Neuronal stem cell (in vitro differentiated cells): ENCODE measurements around the gene KANK2.

ENCODE experiments used
- DNase-seq: peaks from one replicate; pipeline ENCODE4 v3.0.0-alpha.2; 2013; ENCODE audit warnings: low spot score
- H2AFZ ChIP-seq: one replicate; pipeline ENCODE4 v1.6.1; 2013; ENCODE audit warnings: mild to moderate bottlenecking, low read length, inconsistent platforms
- H2AK5ac ChIP-seq: 2 replicates; pipeline ENCODE4 v1.6.1; 2013; ENCODE audit warnings: low read depth, mild to moderate bottlenecking, inconsistent platforms, low read length, moderate library complexity, mixed read lengths
- H2BK120ac ChIP-seq: 2 replicates; pipeline ENCODE4 v1.6.1; 2013; ENCODE audit warnings: low read depth, mild to moderate bottlenecking, inconsistent platforms, low read length, moderate library complexity, mixed read lengths
- H2BK12ac ChIP-seq: one replicate; pipeline ENCODE4 v1.6.1; 2013; ENCODE audit warnings: low read length, inconsistent platforms
- H2BK15ac ChIP-seq: 2 replicates; pipeline ENCODE4 v1.6.1; 2013; ENCODE audit warnings: mild to moderate bottlenecking, low read length, inconsistent platforms, mixed read lengths
- H2BK5ac ChIP-seq: one replicate; pipeline ENCODE4 v1.6.1; 2013; ENCODE audit warnings: inconsistent platforms, mild to moderate bottlenecking, low read length, moderate library complexity
- H3K14ac ChIP-seq: one replicate; pipeline ENCODE4 v1.6.1; 2013; ENCODE audit warnings: low read length, inconsistent platforms
- H3K18ac ChIP-seq: 2 replicates; pipeline ENCODE4 v1.6.1; 2013; ENCODE audit warnings: low read length, inconsistent platforms
- H3K23ac ChIP-seq: 2 replicates; pipeline ENCODE4 v1.6.1; 2013; ENCODE audit warnings: low read depth, mild to moderate bottlenecking, mixed read lengths, low read length, inconsistent platforms; ENCODE audit not compliant: poor library complexity
- H3K27ac ChIP-seq: replicated peaks from 3 replicates; pipeline ENCODE4 v1.5.1; 2013; ENCODE audit warnings: low read length, inconsistent platforms
- H3K27me3 ChIP-seq, 3 experiments: 2 replicates each; pipeline ENCODE4 v1.6.1; 2013; ENCODE audit warnings: low read length in 3 of 3, mild to moderate bottlenecking in 2 of 3, inconsistent platforms in 1 of 3, low read depth in 1 of 3, mixed read lengths in 1 of 3, moderate library complexity in 1 of 3; ENCODE audit not compliant: control insufficient read depth in 3 of 3, insufficient read depth in 3 of 3
- H3K36me3 ChIP-seq, 2 donors: replicated peaks in 1 of 2; 2 replicates each; pipeline ENCODE4 v1.6.1; 2013; ENCODE audit warnings: low read length in 2 of 2; ENCODE audit not compliant: control insufficient read depth in 2 of 2, insufficient read depth in 2 of 2
- H3K4ac ChIP-seq: 2 replicates; pipeline ENCODE4 v1.6.1; 2013; ENCODE audit warnings: inconsistent platforms, mild to moderate bottlenecking, low read length, moderate library complexity
- H3K4me1 ChIP-seq, 2 donors: 1 replicate in 1 of 2; 2 replicates in 1 of 2; pipeline ENCODE4 v1.6.1; 2013; ENCODE audit warnings: low read length in 2 of 2, low read depth in 1 of 2; ENCODE audit not compliant: control insufficient read depth in 2 of 2, insufficient read depth in 1 of 2
- H3K4me2 ChIP-seq: one replicate; pipeline ENCODE4 v1.6.1; 2013; ENCODE audit warnings: mild to moderate bottlenecking, low read length, inconsistent platforms; ENCODE audit not compliant: insufficient read depth, poor library complexity, severe bottlenecking
- H3K4me3 ChIP-seq, 2 donors: 2 replicates each; pipeline ENCODE4 v1.5.1; 2013; ENCODE audit warnings: low read length in 2 of 2, mild to moderate bottlenecking in 2 of 2, inconsistent platforms in 1 of 2, moderate library complexity in 1 of 2
- H3K79me1 ChIP-seq: one replicate; pipeline ENCODE4 v1.6.1; 2013; ENCODE audit warnings: low read depth, mild to moderate bottlenecking, inconsistent platforms, low read length, moderate library complexity
- H3K9ac ChIP-seq: one replicate; pipeline ENCODE4 v1.6.1; 2013; ENCODE audit warnings: mild to moderate bottlenecking, low read depth, low read length, inconsistent platforms; ENCODE audit not compliant: poor library complexity
- H3K9me3 ChIP-seq, 2 donors: replicated peaks in 1 of 2; 2 replicates each; pipeline versions ENCODE3 to v1.6.1; 2013; ENCODE audit warnings: low read length in 2 of 2, mild to moderate bottlenecking in 2 of 2, inconsistent platforms in 1 of 2, low read depth in 1 of 2, mixed read lengths in 1 of 2, moderate library complexity in 1 of 2; ENCODE audit not compliant: control insufficient read depth in 2 of 2, insufficient read depth in 1 of 2
- H4K8ac ChIP-seq: one replicate; pipeline ENCODE4 v1.6.1; 2013; ENCODE audit warnings: low read depth, mild to moderate bottlenecking, inconsistent platforms, low read length, moderate library complexity
- H4K91ac ChIP-seq: one replicate; pipeline ENCODE4 v1.6.1; 2013; ENCODE audit warnings: low read length, low read depth, mild to moderate bottlenecking, inconsistent platforms; ENCODE audit not compliant: poor library complexity
- WGBS, 2 donors: extraction: QIAGEN DNeasy Blood & Tissue Kit; methylation state at CpG; one replicate each; pipeline ENCODE4 v1.1.7; 2013; ENCODE audit warnings: missing lambda C conversion rate in 2 of 2, mixed read lengths in 1 of 2; ENCODE audit not compliant: insufficient read length in 2 of 2, insufficient replicate concordance in 1 of 2; ENCODE audit errors: extremely low coverage in 2 of 2; 5-methylcytosine and 5-hydroxymethylcytosine counted together

KANK2 gene

GRCh38 chr19:11214387-11214786 lies 17.0 kb upstream of the KANK2 start:
- no peak overlapping the region for H3K4ac ChIP-seq
- H3K4me2 ChIP-seq, result no peak overlapping the region
- no peak overlapping the region for H3K9ac ChIP-seq
- no peak overlapping the region for H3K27ac ChIP-seq
- no peak overlapping the region for H4K91ac ChIP-seq
- H2AK5ac ChIP-seq, result no peak overlapping the region
- H2BK15ac ChIP-seq, result no peak overlapping the region
- H3K79me1 ChIP-seq, result peaks cover 7% of the 10 kb centered on the region
- no peak overlapping the region for H3K14ac ChIP-seq
- H3K4me1 ChIP-seq, result no peaks in the 10 kb centered on the region
- H3K4me3 ChIP-seq, result no peak overlapping the region
- no peak overlapping the region for H3K18ac ChIP-seq
- peaks cover 10 to 70% of the 10 kb centered on the region in 2 donors for H3K36me3 ChIP-seq
- H2BK12ac ChIP-seq, result no peak overlapping the region
- no peak overlapping the region for H2BK5ac ChIP-seq
- H4K8ac ChIP-seq, result no peak overlapping the region
- H3K23ac ChIP-seq, result no peak overlapping the region
- H2AFZ ChIP-seq, result no peak overlapping the region
- DNase-seq, result no peak
- no peak overlapping the region for H2BK120ac ChIP-seq
- H3K27me3 ChIP-seq, result no peaks in the 10 kb centered on the region
- H3K9me3 ChIP-seq, result peaks cover 0 to 7% of the 10 kb centered on the region in 2 donors
- no CpG with 5 or more reads among the region's 6 CpGs for WGBS, 2 donors

- Histone ChIP-seq H2BK15ac (no peak overlapping the region), H3K4ac (no peak overlapping the region), H2AFZ (no peak overlapping the region), H2BK5ac (no peak overlapping the region), H3K4me1 (no peaks in the 10 kb centered on the region), H3K23ac (peak overlapping the region; percentile 4), H3K27ac (no peak overlapping the region), H3K27me3 (no peaks in the 10 kb centered on the region), H2BK12ac (no peak overlapping the region), H3K18ac (no peak overlapping the region), H4K91ac (no peak overlapping the region), H3K9ac (peak overlapping the region; percentile 24), H3K14ac (no peak overlapping the region), H3K79me1 (peaks cover 10% of the 10 kb centered on the region), H2BK120ac (no peak overlapping the region), H3K36me3 (peaks cover 12 to 58% of the 10 kb centered on the region in 2 donors), H3K9me3 (peaks cover 0 to 4% of the 10 kb centered on the region in 2 donors), H3K4me3 (no peak overlapping the region), H4K8ac (peak overlapping the region; percentile 55), H3K4me2 (no peak overlapping the region), H2AK5ac (no peak overlapping the region)
- WGBS, 2 donors, result no CpG with 5 or more reads among the region's 1 CpG
- no peak for DNase-seq
Measured at GRCh38 chr19:11210656-11210928, 13.2 kb upstream of the KANK2 start.

DNA sequence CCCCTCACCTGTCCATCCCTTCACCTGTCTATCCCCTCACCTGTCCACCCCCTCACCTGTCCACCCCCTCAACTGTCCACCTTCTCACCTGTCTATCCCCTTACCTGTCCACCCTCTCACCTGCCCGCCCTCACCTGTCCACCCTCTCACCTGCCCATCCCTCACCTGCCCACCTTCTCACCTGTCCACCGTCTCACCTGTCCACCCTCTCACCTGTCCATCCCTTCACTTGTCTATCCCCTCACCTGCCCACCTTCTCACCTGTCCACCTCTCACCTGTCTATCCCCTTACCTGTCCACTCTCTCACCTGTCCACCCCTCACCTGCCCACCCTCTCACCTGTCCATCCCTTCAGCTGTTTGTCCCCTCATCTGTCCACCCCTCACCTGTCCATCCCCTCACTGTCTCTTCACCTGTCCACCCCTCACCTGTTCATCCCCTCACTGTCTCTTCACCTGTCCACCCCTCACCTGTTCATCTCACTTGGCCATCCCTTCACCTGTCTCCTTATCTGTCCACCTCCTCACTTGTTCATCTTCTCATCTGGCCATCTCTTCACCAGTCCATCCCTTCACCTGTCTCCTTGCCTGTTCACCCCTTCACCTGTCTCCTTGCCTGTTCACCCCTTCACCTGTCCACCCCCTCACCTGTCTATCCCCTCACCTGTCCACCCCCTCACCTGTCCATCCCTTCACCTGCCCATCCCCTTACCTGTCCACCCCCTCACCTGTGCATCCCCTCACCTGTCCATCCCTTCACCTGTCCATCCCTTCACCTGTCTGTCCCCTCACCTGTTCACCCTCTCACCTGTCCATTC lies 12.7 kb upstream of the KANK2 start:
- H2AFZ ChIP-seq, result no peak overlapping the region
- H4K91ac ChIP-seq, result no peak overlapping the region
- H3K79me1 ChIP-seq, result peaks cover 10% of the 10 kb centered on the region
- H3K4me3 ChIP-seq, result no peak overlapping the region
- H4K8ac ChIP-seq, result no peak overlapping the region
- no CpG with 5 or more reads among the region's 2 CpGs for WGBS, 2 donors
- H3K9ac ChIP-seq, result no peak overlapping the region
- no peak overlapping the region for H2BK15ac ChIP-seq
- H3K36me3 ChIP-seq, result peaks cover 8 to 52% of the 10 kb centered on the region in 2 donors
- no peak overlapping the region for H3K18ac ChIP-seq
- H2BK120ac ChIP-seq, result no peak overlapping the region
- H3K4me2 ChIP-seq, result no peak overlapping the region
- H3K27ac ChIP-seq, result no peak overlapping the region
- H2BK12ac ChIP-seq, result no peak overlapping the region
- H3K14ac ChIP-seq, result no peak overlapping the region
- no peak overlapping the region for H2AK5ac ChIP-seq
- DNase-seq, result no peak
- peak overlapping the region; percentile 8 for H3K23ac ChIP-seq
- H3K27me3 ChIP-seq, result no peaks in the 10 kb centered on the region
- H3K4me1 ChIP-seq, result no peaks in the 10 kb centered on the region
- peaks cover 0 to 4% of the 10 kb centered on the region in 2 donors for H3K9me3 ChIP-seq
- H3K4ac ChIP-seq, result no peak overlapping the region
- H2BK5ac ChIP-seq, result no peak overlapping the region

DNA sequence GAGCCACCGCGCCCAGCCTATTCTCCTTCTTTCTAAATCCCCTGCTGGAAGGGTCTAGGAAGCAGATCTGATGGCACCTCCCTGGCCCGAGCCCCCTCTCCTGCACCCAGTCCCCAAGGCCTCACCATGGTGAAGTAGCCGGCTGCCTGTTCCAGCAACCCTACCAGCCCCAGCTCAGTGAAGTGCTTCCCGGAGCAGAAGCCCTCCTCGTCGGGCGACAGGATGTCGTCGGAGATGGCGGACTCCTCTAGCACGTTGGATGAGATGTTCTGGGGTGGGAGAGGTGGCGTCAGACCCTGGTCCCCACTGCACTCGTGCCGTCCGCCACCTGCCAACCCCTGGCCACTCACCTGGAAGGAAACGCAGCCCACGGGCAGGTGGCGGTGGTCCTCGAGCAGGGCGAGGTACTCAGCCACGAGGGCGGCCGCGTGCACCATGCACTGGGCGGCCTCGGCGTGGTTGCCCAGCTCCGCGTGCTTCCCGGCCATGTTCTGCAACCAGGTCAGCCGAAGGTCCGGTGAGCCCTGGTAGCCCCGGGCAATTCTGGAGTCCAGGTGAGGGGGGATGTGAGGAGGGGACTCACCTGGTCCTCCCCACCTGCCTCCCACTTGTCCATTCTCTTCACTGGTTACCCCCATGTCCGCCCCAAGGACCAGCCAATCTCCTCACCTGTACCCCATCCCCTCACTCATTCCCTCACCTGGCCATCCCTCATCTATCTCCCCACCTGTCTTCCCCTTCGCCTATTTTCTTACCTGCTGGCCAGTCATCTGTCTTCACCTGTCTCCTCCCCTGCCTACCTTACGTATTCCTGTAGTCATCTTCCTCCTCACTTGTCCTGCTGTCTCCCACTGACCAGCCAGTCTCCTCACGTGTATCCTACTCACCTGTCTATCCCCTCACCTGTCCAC lies 11.5 kb upstream of the KANK2 start:
- peaks cover 5 to 49% of the 10 kb centered on the region in 2 donors for H3K36me3 ChIP-seq
- H2AK5ac ChIP-seq, result no peak overlapping the region
- peak overlapping the region; percentile 70 for H3K9ac ChIP-seq
- no peaks in the 10 kb centered on the region for H3K4me1 ChIP-seq
- peak overlapping the region; percentile 2 for H3K4ac ChIP-seq
- peak overlapping the region; percentile 88 for H2BK12ac ChIP-seq
- H2BK15ac ChIP-seq, result no peak overlapping the region
- no peak for DNase-seq
- H2BK5ac ChIP-seq, result no peak overlapping the region
- peaks cover 0 to 4% of the 10 kb centered on the region in 2 donors for H3K9me3 ChIP-seq
- H3K18ac ChIP-seq, result peak overlapping the region; percentile 8
- no peak overlapping the region for H3K27ac ChIP-seq
- peak overlapping the region; percentile 92 for H4K8ac ChIP-seq
- no CpG with 5 or more reads among the region's 38 CpGs for WGBS, 2 donors
- peak overlapping the region; percentile 80 for H3K23ac ChIP-seq
- no peak overlapping the region for H2AFZ ChIP-seq
- peak overlapping the region; percentile 12 for H4K91ac ChIP-seq
- H2BK120ac ChIP-seq, result no peak overlapping the region
- H3K14ac ChIP-seq, result no peak overlapping the region
- H3K79me1 ChIP-seq, result peaks cover 10% of the 10 kb centered on the region
- H3K27me3 ChIP-seq, result no peaks in the 10 kb centered on the region
- H3K4me2 ChIP-seq, result no peak overlapping the region
- H3K4me3 ChIP-seq, result peak overlapping the region in 1 of 2 donors; percentile 13
